ENCODE results near the gene WDR88. TPM values are rescaled to one million over a fixed set of nuclear protein-coding genes. Genes with fewer than 3 reads are reported as not detected.

The WDR88 gene
- polyA plus RNA-seq, 1 experiment = not detected

DNA sequence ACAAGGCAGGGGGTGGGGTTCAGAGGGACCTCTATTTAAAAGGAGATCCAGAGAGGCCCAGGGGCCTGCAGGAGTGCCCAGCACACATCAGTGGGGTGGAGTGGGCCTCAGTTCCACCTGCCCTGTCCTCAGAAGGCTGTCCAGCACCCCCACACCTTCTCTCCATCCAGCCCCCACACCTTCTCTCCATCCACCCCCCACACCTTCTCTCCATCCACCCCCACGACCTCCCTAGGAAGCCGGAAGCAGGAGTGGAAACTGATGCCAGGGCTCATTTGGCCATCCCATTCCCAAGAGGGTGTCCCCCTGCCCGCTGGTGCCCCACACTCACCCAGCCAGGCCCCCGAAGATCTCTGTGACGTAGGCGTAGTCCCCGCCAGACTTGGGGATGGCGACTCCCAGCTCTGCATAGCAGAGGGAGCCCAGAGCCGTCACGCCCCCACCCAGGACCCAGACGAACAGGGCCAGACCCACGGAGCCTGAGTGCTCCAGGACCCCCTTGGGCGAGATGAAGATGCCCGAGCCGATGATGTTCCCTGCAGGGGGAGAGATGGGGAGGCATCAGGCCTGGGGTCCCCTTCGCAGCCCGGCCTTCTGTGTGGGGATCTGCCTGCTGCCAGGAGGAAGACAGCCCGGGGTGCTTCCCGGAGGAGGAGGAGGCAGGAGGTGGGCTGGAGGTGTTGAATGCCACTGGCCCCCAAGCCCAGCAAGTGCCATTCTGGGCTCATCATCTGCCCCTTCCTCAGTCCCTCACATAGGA lies 83.7 kb downstream of the WDR88 start:
- POLR2A ChIA-PET = no interaction called here
- H3K9me3 ChIP-seq (ENCODE audit: control insufficient read depth, insufficient read depth, low read length) = no peaks in the 10 kb centered on the region; the same call in 1 of the 2 replicates
- H3K27ac ChIP-seq (ENCODE audit: low read depth, low read length) = no peak overlapping the region
- no peak overlapping the region for H3K4me3 ChIP-seq (ENCODE audit: low read depth, low read length)
- DNase-seq (ENCODE audit: low read depth, low spot score) = no peak
- TF ChIP-seq CTCF (IDR thresholded peaks at IDR 0.05; ENCODE audit: low read depth, low read length) = no peak
- peaks cover 9% of the 10 kb centered on the region for H3K27me3 ChIP-seq (ENCODE audit: control insufficient read depth, insufficient read depth, low read length)
- CTCF ChIA-PET = no interaction called here

DNA sequence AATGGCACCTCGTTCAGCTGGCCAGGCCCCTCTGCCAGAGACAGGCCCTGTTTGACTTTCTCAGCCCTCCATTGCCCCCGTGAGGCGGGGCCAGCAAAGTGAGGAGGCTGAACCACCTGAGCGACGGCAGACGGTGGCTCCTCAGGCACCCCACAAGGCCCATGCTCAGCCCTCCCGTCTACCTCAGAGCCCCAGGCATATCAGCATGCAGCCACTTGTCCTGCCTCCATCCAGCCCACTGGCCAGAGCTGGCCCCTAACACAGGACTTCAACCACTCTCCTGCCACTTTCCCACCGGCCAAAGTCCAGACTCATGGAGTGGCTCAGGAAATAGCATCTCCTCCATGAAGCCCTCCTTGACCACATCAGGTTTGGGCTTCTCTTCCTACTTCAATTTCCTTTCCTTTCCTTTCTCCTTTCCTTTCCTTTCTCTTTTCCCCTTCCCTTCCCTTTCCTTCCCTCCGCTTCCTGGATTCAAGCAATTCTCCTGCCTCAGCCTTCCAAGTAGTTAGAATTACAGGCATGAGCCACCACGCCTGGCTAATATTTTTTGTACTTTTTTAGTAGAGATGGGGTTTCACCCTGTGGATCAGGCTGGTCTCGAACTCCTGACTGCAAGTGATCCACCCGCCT lies 84.4 kb downstream of the WDR88 start:
- Histone ChIP-seq H3K9me3 (ENCODE audit: control insufficient read depth, insufficient read depth, low read length) (no peaks in the 10 kb centered on the region; the same call in 1 of the 2 replicates), H3K4me3 (ENCODE audit: low read depth, low read length) (no peak overlapping the region), H3K27me3 (ENCODE audit: control insufficient read depth, insufficient read depth, low read length) (peaks cover 15% of the 10 kb centered on the region), H3K27ac (ENCODE audit: low read depth, low read length) (no peak overlapping the region)
- no peak for TF ChIP-seq CTCF (IDR thresholded peaks at IDR 0.05; ENCODE audit: low read depth, low read length)
- CTCF ChIA-PET = no interaction called here
- no peak for DNase-seq (ENCODE audit: low read depth, low spot score)
- POLR2A ChIA-PET = no interaction called here

DNA sequence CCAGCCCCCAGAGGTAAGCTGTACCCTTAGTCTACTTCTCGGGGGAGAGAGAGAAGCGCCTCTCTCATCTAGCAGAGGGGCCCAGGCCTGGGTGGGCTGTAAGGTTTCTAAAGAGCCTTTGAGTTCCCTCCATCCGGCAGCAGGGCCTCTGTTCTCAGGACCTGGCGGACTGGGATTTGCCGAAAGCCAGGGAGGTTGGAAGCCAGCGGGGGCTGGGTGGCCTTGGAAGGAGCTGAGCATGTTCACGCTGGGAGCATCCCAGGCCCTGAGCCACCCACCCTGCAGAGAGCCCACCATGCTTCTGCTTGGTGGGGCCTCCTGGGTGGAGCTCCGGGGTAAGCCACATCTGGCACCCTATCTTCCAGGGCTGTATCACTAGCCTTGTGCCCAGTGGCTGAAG lies 86.0 kb downstream of the WDR88 start:
- Histone ChIP-seq H3K27ac (ENCODE audit: low read depth, low read length) (no peak overlapping the region), H3K27me3 (ENCODE audit: control insufficient read depth, insufficient read depth, low read length) (peaks cover 17% of the 10 kb centered on the region), H3K9me3 (ENCODE audit: control insufficient read depth, insufficient read depth, low read length) (no peaks in the 10 kb centered on the region; the same call in 1 of the 2 replicates), H3K4me3 (ENCODE audit: low read depth, low read length) (no peak overlapping the region)
- CTCF ChIA-PET = no interaction called here
- DNase-seq (ENCODE audit: low read depth, low spot score) = no peak
- TF ChIP-seq CTCF (IDR thresholded peaks at IDR 0.05; ENCODE audit: low read depth, low read length) = no peak
- POLR2A ChIA-PET = no interaction called here

DNA sequence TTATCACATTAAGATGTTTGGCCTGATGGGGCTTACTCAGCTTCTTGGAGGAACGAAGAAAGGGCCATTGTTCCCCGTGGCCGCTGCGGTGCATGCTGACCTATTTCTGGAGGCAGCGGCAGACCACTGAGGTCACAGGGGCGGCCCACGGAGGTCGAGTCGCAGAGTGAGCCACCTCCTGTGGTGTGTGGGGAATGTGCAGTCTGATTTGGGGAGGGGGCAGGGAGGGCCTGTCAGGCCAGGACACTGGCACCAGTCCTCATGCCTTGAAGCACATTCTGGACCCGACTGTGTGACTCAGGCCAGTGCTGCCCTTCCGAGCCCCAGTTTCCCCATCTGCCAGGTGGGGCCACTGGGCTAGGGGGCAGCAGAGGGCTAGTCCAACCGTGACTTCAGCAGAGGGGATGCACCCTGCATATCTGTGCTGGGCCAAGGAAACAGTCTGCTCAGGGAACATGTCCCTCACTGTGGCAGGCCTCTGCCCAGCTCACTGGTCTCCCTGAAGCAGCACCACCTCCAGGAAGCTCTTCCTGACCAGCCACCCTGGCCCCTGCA lies 87.4 kb downstream of the WDR88 start:
- Histone ChIP-seq H3K27ac (ENCODE audit: low read depth, low read length) (no peak overlapping the region), H3K27me3 (ENCODE audit: control insufficient read depth, insufficient read depth, low read length) (peaks cover 27% of the 10 kb centered on the region), H3K9me3 (ENCODE audit: control insufficient read depth, insufficient read depth, low read length) (no peaks in the 10 kb centered on the region; the same call in 1 of the 2 replicates), H3K4me3 (ENCODE audit: low read depth, low read length) (no peak overlapping the region)
- DNase-seq (ENCODE audit: low read depth, low spot score) = no peak
- peak; percentile 38 for TF ChIP-seq CTCF (IDR thresholded peaks at IDR 0.05; ENCODE audit: low read depth, low read length)
- POLR2A ChIA-PET = no interaction called here
- CTCF ChIA-PET = interaction anchor here (1.6 kb wide), 1 partner anchor 10 kb away, joined by 6 read pairs; no protein-coding TSS in a partner anchor

GRCh38 chr19:33220115-33220514 lies 88.2 kb downstream of the WDR88 start:
- Histone ChIP-seq H3K4me3 (ENCODE audit: low read depth, low read length) (no peak overlapping the region), H3K9me3 (ENCODE audit: control insufficient read depth, insufficient read depth, low read length) (no peaks in the 10 kb centered on the region; the same call in 1 of the 2 replicates), H3K27me3 (ENCODE audit: control insufficient read depth, insufficient read depth, low read length) (peaks cover 34% of the 10 kb centered on the region), H3K27ac (ENCODE audit: low read depth, low read length) (no peak overlapping the region)
- CTCF ChIA-PET = interaction anchor here (1.6 kb wide), 1 partner anchor 11 kb away, joined by 6 read pairs; no protein-coding TSS in a partner anchor
- POLR2A ChIA-PET = no interaction called here
- TF ChIP-seq CTCF (IDR thresholded peaks at IDR 0.05; ENCODE audit: low read depth, low read length) = no peak
- no peak for DNase-seq (ENCODE audit: low read depth, low spot score)
